Endothelial cell of umbilical vein (primary cell): ENCODE results near the gene MYLK. TPM values are rescaled to one million over a fixed set of nuclear protein-coding genes. Genes with fewer than 3 reads are reported as not detected.

Experiments
- BruUV-seq: library from RNA; stranded (reverse); fragments of 400-500 nt; replicated peaks from 2 replicates; lab custom pipeline; 2021; lab: Mats Ljungman, UMichigan
- CTCF ChIA-PET: fragments of 300-600, 350-600 bp; sonication (Branson Sonifier 250); formaldehyde crosslinking; loops from one replicate; lab custom pipeline; 2021; ENCODE audit warnings: antibody characterized with exemption, inconsistent platforms; lab: Charles Lee
- POLR2A ChIA-PET: fragments of 300-600, 350-600 bp; sonication (Branson Sonifier 250); formaldehyde crosslinking; loops from one replicate; lab custom pipeline; 2021; ENCODE audit warnings: antibody characterized with exemption, inconsistent platforms; lab: Charles Lee
- DNase-seq: peaks from one replicate; pipeline ENCODE4 v3.0.0-alpha.2; 2011; ENCODE audit warnings: low read depth, low spot score
- FAIRE-seq: peaks from 2 replicates; lab custom pipeline; 2011; peaks lifted over from hg19 to GRCh38; lab: Jason Lieb, UNC
- H2AFZ ChIP-seq: 2 replicates; pipeline ENCODE4 v1.6.0; 2012; ENCODE audit warnings: low read depth, low read length, control low read depth, inconsistent platforms
- H3K27ac ChIP-seq: 2 replicates; pipeline ENCODE4 v1.5.1; 2011; ENCODE audit warnings: low read depth, mild to moderate bottlenecking, control low read depth, low read length, moderate library complexity; ENCODE audit not compliant: insufficient read depth
- H3K27me3 ChIP-seq, 2 experiments: 2 replicates each; pipeline versions ENCODE4 v1.6.0 to v1.6.1; 2011; ENCODE audit warnings: low read length in 2 of 2, mixed read lengths in 1 of 2; ENCODE audit not compliant: control insufficient read depth in 2 of 2, insufficient read depth in 2 of 2
- H3K36me3 ChIP-seq, 2 experiments: 2 replicates in 1 of 2; 3 replicates in 1 of 2; pipeline ENCODE4 v1.5.1; 2011; ENCODE audit warnings: low read length in 2 of 2, mild to moderate bottlenecking in 1 of 2, moderate library complexity in 1 of 2; ENCODE audit not compliant: control insufficient read depth in 2 of 2, insufficient read depth in 2 of 2; ENCODE audit errors: extremely low read depth in 1 of 2
- H3K4me1 ChIP-seq: 3 replicates; pipeline ENCODE4 v1.5.1; 2011; ENCODE audit warnings: mild to moderate bottlenecking, low read length; ENCODE audit not compliant: control insufficient read depth, insufficient read depth; ENCODE audit errors: extremely low read depth
- H3K4me2 ChIP-seq: 2 replicates; pipeline ENCODE4 v1.6.1; 2011; ENCODE audit warnings: low read length, control low read depth, mixed read lengths; ENCODE audit not compliant: insufficient read depth
- H3K4me3 ChIP-seq, 3 experiments: fragments of 200-600 bp in 1 of 3; sonication (generic), shearing (Covaris generic) in 1 of 3; replicated peaks in 1 of 3; 2 replicates each; pipeline ENCODE4 v1.5.1; 2011 to 2016; ENCODE audit warnings: control low read depth in 3 of 3, low read length in 3 of 3, mild to moderate bottlenecking in 2 of 3, inconsistent platforms in 1 of 3, low read depth in 1 of 3, moderate library complexity in 1 of 3; ENCODE audit not compliant: insufficient read depth in 1 of 3
- H3K79me2 ChIP-seq: 2 replicates; pipeline ENCODE4 v1.6.0; 2012; ENCODE audit warnings: low read length, inconsistent platforms; ENCODE audit not compliant: control insufficient read depth, insufficient read depth
- H3K9ac ChIP-seq: replicated peaks from 2 replicates; pipeline ENCODE3; 2011; ENCODE audit warnings: low read length, control low read depth; ENCODE audit not compliant: insufficient read depth; ENCODE audit errors: extremely low read depth
- H3K9me1 ChIP-seq: replicated peaks from 3 replicates; pipeline ENCODE4 v1.6.0; 2011; ENCODE audit warnings: mild to moderate bottlenecking, low read length; ENCODE audit not compliant: control insufficient read depth, insufficient read depth; ENCODE audit errors: extremely low read depth
- H3K9me3 ChIP-seq: replicated peaks from 2 replicates; pipeline ENCODE4 v1.5.1; 2012; ENCODE audit warnings: low read length, inconsistent platforms; ENCODE audit not compliant: control insufficient read depth, insufficient read depth
- H4K20me1 ChIP-seq: replicated peaks from 2 replicates; pipeline ENCODE3; 2011; ENCODE audit warnings: mild to moderate bottlenecking, low read length; ENCODE audit not compliant: control insufficient read depth, insufficient read depth; ENCODE audit errors: extremely low read depth
- CTCF ChIP-seq, 2 donors: IDR thresholded peaks; 1 replicate in 1 of 2; 2 replicates in 1 of 2; pipeline ENCODE4 v1.5.1; 2011; ENCODE audit warnings: low read length in 2 of 2, mild to moderate bottlenecking in 2 of 2, moderate library complexity in 2 of 2, control low read depth in 1 of 2, inconsistent platforms in 1 of 2, low read depth in 1 of 2; ENCODE audit not compliant: insufficient read depth in 1 of 2; ENCODE audit errors: extremely low read depth in 1 of 2
- EZH2 ChIP-seq: IDR thresholded peaks from 2 replicates; pipeline ENCODE4 v1.6.1; 2012; ENCODE audit warnings: borderline replicate concordance, low read depth, mild to moderate bottlenecking, moderate library complexity, low read length, inconsistent platforms; ENCODE audit not compliant: severe bottlenecking
- FOS ChIP-seq: IDR thresholded peaks from 2 replicates; pipeline ENCODE4 v1.6.1; 2011; ENCODE audit warnings: mild to moderate bottlenecking, low read length, moderate library complexity, borderline replicate concordance; ENCODE audit not compliant: insufficient read depth
- GATA2 ChIP-seq: IDR thresholded peaks from 2 replicates; pipeline ENCODE4 v1.7.0; 2011; ENCODE audit warnings: low read depth, mild to moderate bottlenecking, moderate library complexity, mixed read lengths, low read length; ENCODE audit not compliant: insufficient read length, insufficient read depth
- JUN ChIP-seq: IDR thresholded peaks from 2 replicates; pipeline ENCODE4 v1.6.1; 2011; ENCODE audit warnings: borderline replicate concordance, low read depth; ENCODE audit not compliant: insufficient read length, insufficient read depth
- MAX ChIP-seq: IDR thresholded peaks from 2 replicates; pipeline ENCODE4 v1.6.1; 2011; ENCODE audit not compliant: insufficient read depth, insufficient read length
- MYC ChIP-seq: IDR thresholded peaks from one replicate; pipeline ENCODE4 v1.6.1; 2011; ENCODE audit warnings: mild to moderate bottlenecking, low read depth, low read length
- POLR2A ChIP-seq: IDR thresholded peaks from 2 replicates; pipeline ENCODE4 v1.6.1; 2012; ENCODE audit warnings: low read depth, mild to moderate bottlenecking, control low read depth, low read length
- POLR2AphosphoS5 ChIP-seq: IDR thresholded peaks from 2 replicates; pipeline ENCODE4 v1.6.1; 2012; ENCODE audit warnings: low read depth, mild to moderate bottlenecking, control low read depth, low read length, moderate library complexity; ENCODE audit not compliant: insufficient read depth
- dilution Hi-C: fragments of 300-500 bp; cut with MboI; formaldehyde crosslinking; loops from one replicate; pipeline ENCODE4 v1.15.0; 2019; ENCODE audit warnings: low sequenced_read_pairs; ENCODE audit not compliant: extremely low pct_ligation_motif_present
- intact Hi-C: fragments of 100-400 bp; cut with micrococcal nuclease; formaldehyde crosslinking; loops from one replicate; pipeline ENCODE4 v1.10.0; 2022
- polyA plus RNA-seq, 4 experiments: library from polyadenylated mRNA; depleted of rRNA in 3 of 4; stranded (reverse) in 3 of 4; unstranded in 1 of 4; fragments of >200 nt; gene quantifications; 2 replicates each; pipeline versions ENCODE4 v1.2.1 to v1.2.3, GENCODE V29; 2011 to 2012; ENCODE audit warnings: missing spikeins in 1 of 4
- total RNA-seq: library from RNA; stranded (reverse); gene quantifications from 2 replicates; pipeline ENCODE4 v1.2.3, GENCODE V29; 2021

Gene MYLK
- total and polyA plus RNA-seq, 2 donors (not counting 3 experiments of a cell fraction or from before 2014, with no cell fraction given) = 10.0 to 22.2 TPM

- peak; percentile 82 for FAIRE-seq
- dilution Hi-C loops = no loop called here
- peak; percentile 82 for DNase-seq
- Histone ChIP-seq H3K36me3 (no peaks in the 10 kb centered on the region), H3K9me3 (no peaks in the 10 kb centered on the region), H3K4me3 (no peak overlapping the region), H3K27me3 (no peaks in the 10 kb centered on the region), H3K9ac (no peak overlapping the region), H3K4me1 (peaks cover 35% of the 10 kb centered on the region), H3K9me1 (no peaks in the 10 kb centered on the region), H4K20me1 (no peaks in the 10 kb centered on the region), H3K4me2 (peak overlapping the region; percentile 45), H2AFZ (no peak overlapping the region), H3K79me2 (no peaks in the 10 kb centered on the region), H3K27ac (no peak overlapping the region)
- TF ChIP-seq EZH2 (no peak), POLR2AphosphoS5 (no peak), GATA2 (no peak), POLR2A (no peak), CTCF (IDR thresholded peaks at IDR 0.05; ENCODE audit: extremely low read depth in 1 of 2, insufficient read depth in 1 of 2, low read depth in 1 of 2, low read length in 2 of 2) (no peak), JUN (no peak), FOS (no peak), MYC (no peak), MAX (no peak)
- intact Hi-C loops = loop anchor here (10.0 kb wide), 1 partner anchor 227 kb away; the partner anchor contains the start of gene MYLK
- ChIA-PET CTCF (interaction anchor here (1.7 to 8.5 kb wide), 3 partner anchors 15 to 44 kb away, joined by 6 to 102 read pairs (median 7); no protein-coding TSS in a partner anchor), POLR2A (no interaction called here)
- no TSS peak for BruUV-seq
These were observed 226.6 kb downstream of the MYLK start for GRCh38 chr3:123657568-123657967.
